ENCODE measurements around the gene CDCP2. TPM values are rescaled to one million over a fixed set of nuclear protein-coding genes. Genes with fewer than 3 reads are reported as not detected.

CDCP2 gene
- total RNA-seq, 2 donors from 2014 or later = 0.23 TPM; not detected in 1

GRCh38 chr1:54126271-54126815, 26.5 kb downstream of the CDCP2 start:
- no peak for DNase-seq (ENCODE audit: low spot score)
- TF ChIP-seq POLR2A (IDR thresholded peaks at IDR 0.05) = no peak
- no peak for TF ChIP-seq CTCF (IDR thresholded peaks at IDR 0.05)
- no peak for TF ChIP-seq POLR2AphosphoS5 (IDR thresholded peaks at IDR 0.05)
- 96% methylated on average over 3 of the region's 3 CpGs for WGBS
- H3K36me3 ChIP-seq = no peaks in the 10 kb centered on the region
- H3K27ac ChIP-seq = no peak overlapping the region
- H3K4me3 ChIP-seq = no peak overlapping the region
- intact Hi-C loops (cut with DNase I) = no loop called here
- H3K9me3 ChIP-seq = no peaks in the 10 kb centered on the region
- H3K4me1 ChIP-seq (replicated peaks) = peaks cover 3% of the 10 kb centered on the region
- no peaks in the 10 kb centered on the region for H3K27me3 ChIP-seq (replicated peaks; ENCODE audit: insufficient read depth)

GRCh38 chr1:54125386-54126070, 27.3 kb downstream of the CDCP2 start:
- H3K36me3 ChIP-seq = no peaks in the 10 kb centered on the region
- no peak overlapping the region for H3K27ac ChIP-seq
- 91% methylated on average over 8 of the region's 8 CpGs for WGBS
- H3K4me1 ChIP-seq (replicated peaks) = peaks cover 3% of the 10 kb centered on the region
- intact Hi-C loops (cut with DNase I) = no loop called here
- H3K9me3 ChIP-seq = no peaks in the 10 kb centered on the region
- no peak overlapping the region for H3K4me3 ChIP-seq
- H3K27me3 ChIP-seq (replicated peaks; ENCODE audit: insufficient read depth) = no peaks in the 10 kb centered on the region
- peak; percentile 34 for DNase-seq (ENCODE audit: low spot score)
- TF ChIP-seq POLR2A (IDR thresholded peaks at IDR 0.05) = no peak
- TF ChIP-seq CTCF (IDR thresholded peaks at IDR 0.05) = peak in 3 of 4 experiments; percentile 37 to 45 (median 45)
- TF ChIP-seq POLR2AphosphoS5 (IDR thresholded peaks at IDR 0.05) = peak; percentile 14

GRCh38 chr1:54124906-54125305, 27.9 kb downstream of the CDCP2 start:
- H3K9me3 ChIP-seq = no peaks in the 10 kb centered on the region
- no peaks in the 10 kb centered on the region for H3K36me3 ChIP-seq
- intact Hi-C loops (cut with DNase I) = loop anchor here (5.0 kb wide), 2 partner anchors 142 to 282 kb away; partner anchors contain the start of gene SSBP3
- TF ChIP-seq POLR2AphosphoS5 (IDR thresholded peaks at IDR 0.05) (no peak), POLR2A (IDR thresholded peaks at IDR 0.05) (no peak), CTCF (IDR thresholded peaks at IDR 0.05) (no peak)
- H3K4me1 ChIP-seq (replicated peaks) = peaks cover 3% of the 10 kb centered on the region
- H3K4me3 ChIP-seq = no peak overlapping the region
- no peak for DNase-seq (ENCODE audit: low spot score)
- WGBS = 95% methylated on average over 7 of the region's 7 CpGs
- H3K27me3 ChIP-seq (replicated peaks; ENCODE audit: insufficient read depth) = no peaks in the 10 kb centered on the region
- H3K27ac ChIP-seq = no peak overlapping the region

- H3K27ac ChIP-seq = no peak overlapping the region
- H3K9me3 ChIP-seq = no peaks in the 10 kb centered on the region
- WGBS = 40% methylated on average over 9 of the region's 9 CpGs
- intact Hi-C loops (cut with DNase I) = loop anchor here (5.0 kb wide), 2 partner anchors 143 to 283 kb away; partner anchors contain the start of gene SSBP3
- peaks cover 3% of the 10 kb centered on the region for H3K4me1 ChIP-seq (replicated peaks)
- no peak for TF ChIP-seq CTCF (IDR thresholded peaks at IDR 0.05)
- no peak for TF ChIP-seq POLR2AphosphoS5 (IDR thresholded peaks at IDR 0.05)
- no peak for TF ChIP-seq POLR2A (IDR thresholded peaks at IDR 0.05)
- no peak overlapping the region for H3K4me3 ChIP-seq
- H3K27me3 ChIP-seq (replicated peaks; ENCODE audit: insufficient read depth) = no peaks in the 10 kb centered on the region
- H3K36me3 ChIP-seq = no peaks in the 10 kb centered on the region
- no peak for DNase-seq (ENCODE audit: low spot score)
These were observed 28.3 kb downstream of the CDCP2 start for GRCh38 chr1:54124472-54124871.

GRCh38 chr1:54122992-54123391, 29.8 kb downstream of the CDCP2 start:
- whole genome bisulfite sequencing = 94% methylated on average over 8 of the region's 8 CpGs

More at GRCh38 chr1:54122992-54123391, 29.8 kb downstream of the CDCP2 start:
- Histone ChIP-seq H3K27ac (no peak overlapping the region), H3K4me3 (no peak overlapping the region), H3K9me3 (no peaks in the 10 kb centered on the region), H3K4me1 (replicated peaks) (peaks cover 3% of the 10 kb centered on the region), H3K27me3 (replicated peaks; ENCODE audit: insufficient read depth) (no peaks in the 10 kb centered on the region), H3K36me3 (no peaks in the 10 kb centered on the region)
- DNase-seq (ENCODE audit: low spot score) = no peak
- TF ChIP-seq POLR2A (IDR thresholded peaks at IDR 0.05) (no peak), POLR2AphosphoS5 (IDR thresholded peaks at IDR 0.05) (no peak), CTCF (IDR thresholded peaks at IDR 0.05) (no peak)
- intact Hi-C loops (cut with DNase I) = loop anchor here (2.0 to 5.0 kb wide), 3 partner anchors 144 to 366 kb away; partner anchors contain the start of gene SSBP3

Data from prostate gland (tissue), 2 donors.